Gastrocnemius medialis (tissue), 4 donors: ENCODE data around the gene TSPAN15.

Experiments used
- POLR2A ChIP-seq, 2 donors: fragments of 450-650 bp; IDR thresholded peaks; one replicate each; pipeline ENCODE4 v1.6.1; 2017; ENCODE audit warnings: antibody characterized with exemption in 2 of 2, mild to moderate bottlenecking in 2 of 2, moderate library complexity in 2 of 2
- TF ChIP-seq, protein P1 (sequence below), 5 experiments: fragments of 450-650 bp in 3 of 5; fragments of 200-600 bp in 2 of 5; sonication (generic) in 2 of 5; IDR thresholded peaks in 4 of 5; conservative IDR thresholded peaks in 1 of 5; 1 replicate in 4 of 5; 2 replicates in 1 of 5; pipeline ENCODE4 v1.5.1; 2016 to 2019; ENCODE audit warnings: antibody characterized with exemption in 5 of 5, mild to moderate bottlenecking in 3 of 5, moderate library complexity in 3 of 5

DNA sequence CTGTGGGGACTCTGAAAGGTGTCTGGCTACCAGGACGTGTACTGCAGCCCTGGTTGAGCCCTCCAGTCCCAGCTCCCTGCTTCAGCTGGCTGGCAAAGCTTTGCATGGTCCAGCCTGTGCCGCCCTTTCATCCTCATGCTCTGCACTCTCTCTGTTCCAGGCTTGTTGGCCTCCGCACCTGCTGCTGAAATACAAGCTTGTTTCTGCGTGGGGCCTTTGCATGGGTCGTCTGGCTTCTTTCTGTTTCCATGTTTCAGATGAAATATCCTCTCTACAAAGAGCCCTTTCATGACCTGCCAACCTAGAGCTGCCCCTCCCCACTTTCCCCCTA lies 45.9 kb downstream of the TSPAN15 start:
- TF ChIP-seq, protein P1, sequence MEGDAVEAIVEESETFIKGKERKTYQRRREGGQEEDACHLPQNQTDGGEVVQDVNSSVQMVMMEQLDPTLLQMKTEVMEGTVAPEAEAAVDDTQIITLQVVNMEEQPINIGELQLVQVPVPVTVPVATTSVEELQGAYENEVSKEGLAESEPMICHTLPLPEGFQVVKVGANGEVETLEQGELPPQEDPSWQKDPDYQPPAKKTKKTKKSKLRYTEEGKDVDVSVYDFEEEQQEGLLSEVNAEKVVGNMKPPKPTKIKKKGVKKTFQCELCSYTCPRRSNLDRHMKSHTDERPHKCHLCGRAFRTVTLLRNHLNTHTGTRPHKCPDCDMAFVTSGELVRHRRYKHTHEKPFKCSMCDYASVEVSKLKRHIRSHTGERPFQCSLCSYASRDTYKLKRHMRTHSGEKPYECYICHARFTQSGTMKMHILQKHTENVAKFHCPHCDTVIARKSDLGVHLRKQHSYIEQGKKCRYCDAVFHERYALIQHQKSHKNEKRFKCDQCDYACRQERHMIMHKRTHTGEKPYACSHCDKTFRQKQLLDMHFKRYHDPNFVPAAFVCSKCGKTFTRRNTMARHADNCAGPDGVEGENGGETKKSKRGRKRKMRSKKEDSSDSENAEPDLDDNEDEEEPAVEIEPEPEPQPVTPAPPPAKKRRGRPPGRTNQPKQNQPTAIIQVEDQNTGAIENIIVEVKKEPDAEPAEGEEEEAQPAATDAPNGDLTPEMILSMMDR (IDR thresholded peaks at IDR 0.05 in 4 of 5, conservative IDR thresholded peaks at IDR 0.05 in 1 of 5) = no peak
- no peak for TF ChIP-seq POLR2A (IDR thresholded peaks at IDR 0.05)
